Right lung (tissue), 5 donors: ENCODE measurements around the gene CEP85L. TPM values are rescaled to one million over a fixed set of nuclear protein-coding genes. Genes with fewer than 3 reads are reported as not detected.
"Not testable (repeated sequence)": the region's sequence is repeated elsewhere in the genome, so short reads cannot be mapped to it uniquely, and the experiment has no call there.

Experiments
- DNase-seq, 2 donors: peaks; one replicate each; pipeline ENCODE4 v3.0.0-alpha.2; 2013
- polyA plus RNA-seq, 5 donors: library from polyadenylated mRNA; unstranded; fragments of 120-200 nt; gene quantifications; one replicate each; pipeline versions ENCODE4 v1.2.1 to v1.2.3, GENCODE V29; 2013; ENCODE audit warnings: inconsistent platforms in 1 of 5, low replicate concordance in 1 of 5; ENCODE audit not compliant: insufficient read length in 5 of 5, insufficient read depth in 1 of 5

The CEP85L gene
- polyA plus RNA-seq, 5 donors: 8.6 to 15.5 (median 11.9) TPM

- no peak for DNase-seq
These were observed 150.3 kb downstream of the CEP85L start for GRCh38 chr6:118501099-118501498.

DNA sequence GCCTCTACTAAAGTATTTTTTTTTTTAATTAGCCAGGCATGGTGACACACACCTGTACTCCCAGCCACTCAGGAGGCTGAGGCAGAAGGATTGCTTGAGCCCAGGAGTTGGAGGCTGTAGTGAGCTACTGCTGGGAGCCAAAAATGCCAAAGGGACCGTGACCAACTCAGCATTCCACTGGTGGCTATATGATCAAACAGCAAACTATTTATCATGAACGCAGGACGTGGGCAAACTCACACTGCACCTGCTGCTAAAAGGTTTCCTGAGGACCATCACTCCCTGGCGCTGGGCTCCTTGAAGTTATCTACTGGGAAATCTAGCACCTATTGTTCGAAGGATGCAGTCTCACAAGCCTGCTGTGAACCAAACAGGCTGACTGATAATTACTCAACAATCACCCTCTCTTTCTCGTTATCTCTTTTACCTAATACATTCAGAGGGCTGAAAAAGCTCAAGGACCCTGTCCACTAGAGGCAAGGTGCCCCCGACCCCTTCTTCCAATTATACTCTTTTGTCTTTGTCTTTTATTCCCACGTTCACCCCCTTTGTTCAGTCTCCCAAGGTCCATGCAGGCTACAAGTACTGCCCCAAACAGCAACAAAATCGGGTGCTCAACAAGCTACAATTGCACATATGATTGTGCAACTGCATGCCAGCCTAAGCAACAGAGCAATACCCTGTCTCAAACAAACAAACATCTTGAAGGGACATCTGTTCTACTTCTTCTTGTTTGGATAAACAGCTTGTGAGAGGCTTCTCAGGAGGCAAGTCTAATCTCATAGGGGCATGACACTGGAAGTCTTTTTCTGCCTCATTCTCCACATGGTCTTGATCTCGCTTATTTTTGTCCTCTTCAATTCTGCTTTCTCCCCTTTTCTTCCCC lies 151.0 kb downstream of the CEP85L start:
- DNase-seq: no peak

- no peak for DNase-seq
These were observed 155.7 kb downstream of the CEP85L start for GRCh38 chr6:118495485-118496280.

- no peak for DNase-seq
These were observed 157.3 kb downstream of the CEP85L start for GRCh38 chr6:118494091-118494490.

GRCh38 chr6:118489990-118490389 lies 161.4 kb downstream of the CEP85L start:
- DNase-seq: no peak

GRCh38 chr6:118488631-118489030 lies 162.8 kb downstream of the CEP85L start:
- DNase-seq: no peak

DNA sequence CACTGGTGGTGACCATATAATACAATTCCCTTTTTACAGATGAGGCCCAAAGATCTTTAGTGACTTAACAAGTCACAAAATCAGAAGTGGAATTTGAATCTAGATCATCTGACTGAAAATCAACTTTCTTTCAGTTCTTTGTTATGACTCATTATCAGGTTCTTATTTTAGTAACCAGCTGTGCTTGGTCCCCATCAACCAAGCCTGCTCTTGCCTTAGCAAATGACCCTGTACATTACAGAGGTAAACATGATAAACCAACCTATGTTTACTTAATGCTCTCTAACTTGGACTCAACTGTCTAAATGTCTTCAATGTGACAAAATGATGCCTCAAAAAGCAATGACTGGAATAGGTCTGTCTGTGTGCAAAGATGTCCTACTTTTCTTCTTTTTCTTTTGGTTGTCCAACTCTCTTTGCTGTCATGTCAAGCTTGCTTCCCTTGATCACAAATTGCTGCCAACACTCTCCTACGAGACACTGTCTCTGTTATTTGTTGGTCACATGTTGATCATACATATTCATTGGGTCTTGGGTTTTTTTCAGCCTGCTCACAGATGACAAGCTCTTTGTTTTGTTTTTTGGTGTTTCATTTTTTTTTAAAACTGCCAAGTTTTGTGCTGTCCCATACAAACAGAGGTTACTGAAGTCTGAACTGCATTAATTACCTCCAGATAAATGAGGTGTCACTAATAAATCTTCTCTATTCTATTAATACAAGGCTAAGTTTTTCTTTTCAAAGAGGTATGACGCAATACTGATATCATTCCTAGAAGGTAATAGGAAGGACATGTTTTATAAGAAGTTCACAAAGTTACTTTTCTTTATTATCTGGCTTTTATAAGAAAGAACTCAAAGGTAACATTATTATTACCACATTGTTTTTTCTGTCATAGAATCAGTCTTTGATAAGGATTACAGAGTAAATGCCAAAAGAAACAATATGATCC lies 165.5 kb downstream of the CEP85L start:
- DNase-seq: no peak

GRCh38 chr6:118476551-118476950 lies 174.8 kb downstream of the CEP85L start:
- DNase-seq: no peak

DNA sequence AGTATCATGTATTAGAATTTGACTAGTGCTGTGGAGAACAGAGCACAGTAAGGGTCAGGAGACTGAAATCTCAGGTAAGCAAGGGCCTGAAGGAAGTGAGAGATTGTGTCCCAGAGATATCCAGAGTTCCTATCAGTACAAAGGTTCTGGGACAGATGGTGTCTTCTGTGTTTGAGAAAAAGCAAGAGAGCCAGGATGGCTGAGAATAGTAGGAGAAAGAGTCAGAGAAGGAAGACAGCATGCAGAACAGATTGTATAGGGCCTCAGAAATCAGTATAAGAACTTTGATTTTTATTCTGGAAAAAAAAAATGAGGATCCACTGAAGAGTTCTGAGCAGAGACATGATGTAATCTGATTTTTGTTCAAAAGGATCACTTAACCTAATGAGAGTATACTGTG lies 178.1 kb downstream of the CEP85L start:
- no peak for DNase-seq

GRCh38 chr6:118469468-118469867 lies 181.9 kb downstream of the CEP85L start:
- no peak for DNase-seq

DNA sequence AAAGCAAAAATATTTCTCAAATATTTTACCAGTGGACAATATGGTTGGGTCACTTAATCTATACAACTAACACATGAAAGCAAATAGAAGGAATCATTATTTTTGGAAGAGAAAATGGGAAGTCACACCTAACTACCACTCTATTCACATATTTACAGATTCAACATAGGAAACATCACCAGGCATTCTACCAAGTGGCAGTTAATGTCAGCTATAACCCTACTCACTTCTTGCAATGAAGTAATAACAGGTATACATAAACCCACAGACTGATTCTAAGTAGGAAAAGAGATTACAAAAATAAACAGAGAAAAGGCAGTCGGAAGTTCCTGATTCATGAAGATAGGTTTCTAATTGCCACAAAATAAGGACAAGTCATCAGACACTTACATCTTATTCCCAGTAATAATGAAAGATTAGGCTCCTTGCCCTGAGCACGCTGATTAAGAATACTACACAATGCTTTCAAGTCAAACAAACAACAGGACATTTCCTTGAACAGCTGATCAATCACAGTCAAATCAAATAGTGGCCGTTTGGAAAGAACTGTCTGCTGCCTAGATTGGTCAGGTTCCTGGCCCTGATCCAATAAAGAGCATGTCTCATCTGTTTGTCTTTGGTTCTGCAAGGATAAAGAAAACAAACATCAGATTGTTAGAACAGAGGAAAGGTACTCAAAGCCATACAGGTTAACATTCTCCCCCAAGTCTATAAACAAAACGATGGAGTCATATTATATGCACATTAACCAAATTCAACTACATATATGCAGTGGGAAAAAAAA lies 182.5 kb downstream of the CEP85L start:
- DNase-seq: no peak

GRCh38 chr6:118467181-118467580 lies 184.2 kb downstream of the CEP85L start:
- no peak for DNase-seq

DNA sequence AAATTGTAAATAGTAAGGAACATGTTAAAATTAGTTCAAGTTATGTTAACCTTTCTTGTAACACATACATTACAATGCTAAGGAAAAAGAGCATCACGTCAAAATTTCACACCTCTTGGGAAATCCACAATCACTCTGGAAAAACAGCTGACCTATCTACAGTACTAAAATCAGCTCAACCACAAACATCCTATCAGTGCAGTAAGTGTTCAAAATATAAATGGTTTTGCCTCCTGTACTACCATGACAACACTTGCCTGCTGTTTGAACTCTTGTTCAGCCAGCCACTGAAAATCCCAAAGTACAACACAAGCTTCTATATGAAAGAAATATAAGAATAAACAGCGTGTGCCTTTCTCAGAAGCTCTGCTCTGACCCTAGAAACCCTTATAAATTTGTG lies 186.8 kb downstream of the CEP85L start:
- no peak for DNase-seq

GRCh38 chr6:118460958-118461470 lies 190.4 kb downstream of the CEP85L start:
- DNase-seq: no peak

DNA sequence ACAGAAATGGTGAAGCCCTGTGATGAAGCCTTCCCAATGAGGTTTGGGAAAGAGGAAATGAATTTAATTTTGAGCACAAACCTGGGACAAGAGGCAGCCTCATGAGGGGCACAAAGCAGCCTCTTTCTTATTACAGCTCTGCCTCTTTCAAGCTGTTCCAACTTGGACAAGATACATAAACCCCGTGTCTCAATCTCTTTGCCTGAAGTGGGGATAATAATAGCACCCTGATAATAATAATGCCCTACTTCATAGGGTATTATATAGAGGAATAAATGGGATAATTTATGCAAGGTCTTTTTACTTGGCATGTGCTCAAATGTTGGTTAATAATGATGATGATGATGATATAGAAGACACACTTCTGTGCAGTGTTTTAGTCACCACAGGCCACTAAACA lies 194.4 kb downstream of the CEP85L start:
- DNase-seq: no peak

DNA sequence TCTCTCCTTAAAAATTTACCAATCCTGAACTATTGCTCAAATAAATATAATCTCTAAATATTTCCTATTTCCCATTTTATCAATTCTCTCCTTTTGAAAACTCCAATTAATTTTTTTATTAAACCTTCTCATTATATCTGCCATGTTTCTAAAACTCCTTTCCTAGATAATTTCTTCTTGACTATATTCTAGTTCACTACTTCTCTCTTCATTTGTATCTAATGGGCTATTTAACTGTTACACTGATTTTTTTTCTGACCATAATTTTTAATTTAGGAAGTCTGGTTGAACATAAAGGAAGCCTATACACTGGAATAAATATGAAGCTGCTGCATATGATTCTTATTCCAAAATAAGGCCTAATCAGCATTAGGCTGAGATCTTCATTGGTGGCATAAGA lies 199.6 kb downstream of the CEP85L start:
- no peak for DNase-seq

- DNase-seq: no peak
These were observed 206.6 kb downstream of the CEP85L start for GRCh38 chr6:118444796-118445195.

- DNase-seq: no peak
These were observed 214.9 kb downstream of the CEP85L start for GRCh38 chr6:118436482-118436881.

DNA sequence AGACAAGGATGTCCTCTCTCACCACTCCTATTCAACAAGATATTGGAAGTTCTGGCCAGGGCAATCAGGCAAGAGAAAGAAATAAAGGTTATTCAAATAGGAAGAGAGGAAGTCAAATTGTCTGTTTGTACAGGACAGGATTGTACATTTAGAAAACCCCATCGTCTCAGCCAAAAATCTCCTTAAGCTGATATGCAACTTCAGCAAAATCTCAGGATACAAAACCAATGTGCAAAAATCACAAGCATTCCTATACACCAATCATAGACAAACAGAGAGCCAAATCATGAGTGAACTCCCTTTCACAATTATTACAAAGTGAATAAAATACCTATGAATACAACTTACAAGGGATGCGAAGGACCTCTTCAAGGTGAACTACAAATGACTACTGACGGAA lies 217.2 kb downstream of the CEP85L start:
- not testable (repeated sequence) for DNase-seq

DNA sequence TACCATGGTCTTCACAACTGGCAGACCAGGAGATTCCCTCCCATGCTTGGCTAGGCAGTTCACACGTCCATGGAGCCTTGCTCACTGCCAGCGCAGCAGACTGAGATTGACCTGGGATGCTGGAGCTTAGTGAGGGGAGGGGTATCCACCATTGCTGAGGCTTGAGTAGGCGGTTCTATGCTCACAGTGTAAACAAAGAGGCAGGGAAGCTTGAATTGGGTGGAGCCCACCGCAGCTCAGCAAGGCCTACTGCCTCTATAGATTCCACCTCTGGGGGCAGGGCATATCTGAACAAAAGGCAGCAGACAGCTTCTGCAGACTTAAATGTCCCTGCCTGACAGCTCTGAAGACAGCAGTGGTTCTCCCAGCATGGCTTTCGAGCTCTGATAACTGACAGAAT lies 230.1 kb downstream of the CEP85L start:
- not testable (repeated sequence) for DNase-seq
